Neural crest cell (in vitro differentiated cells): ENCODE results near the gene C1QTNF1. TPM values are rescaled to one million over a fixed set of nuclear protein-coding genes. Genes with fewer than 3 reads are reported as not detected.

Experiments
- DNase-seq: peaks from one replicate; pipeline ENCODE4 v3.0.0; 2021; ENCODE audit warnings: low read depth, mixed read lengths, low spot score
- H3K27ac Mint-ChIP-seq: one replicate; pipeline ENCODE4 v1.8.0; 2021; ENCODE audit warnings: mild to moderate bottlenecking, mixed read lengths; ENCODE audit not compliant: unreplicated experiment
- H3K27me3 Mint-ChIP-seq: 2 replicates; pipeline ENCODE4 v1.8.0; 2021; ENCODE audit warnings: low read depth, mild to moderate bottlenecking, mixed read lengths
- H3K36me3 Mint-ChIP-seq: 2 replicates; pipeline ENCODE4 v1.8.0; 2021; ENCODE audit warnings: low read depth, mild to moderate bottlenecking, mixed read lengths
- H3K4me1 Mint-ChIP-seq: 2 replicates; pipeline ENCODE4 v1.8.0; 2021; ENCODE audit warnings: mixed read lengths
- H3K4me3 Mint-ChIP-seq: one replicate; pipeline ENCODE4 v1.8.0; 2021; ENCODE audit warnings: mild to moderate bottlenecking, mixed read lengths
- H3K9me3 Mint-ChIP-seq: 2 replicates; pipeline ENCODE4 v1.8.0; 2021; ENCODE audit warnings: mixed read lengths
- total RNA-seq: library from RNA; stranded (reverse); gene quantifications from 2 replicates; pipeline ENCODE4 v1.2.1, GENCODE V29; 2021
- TF ChIP-seq, protein P1 (sequence below): fragments of 200-600 bp; sonication (generic); conservative IDR thresholded peaks from 2 replicates; pipeline ENCODE4 v1.5.0; 2021; ENCODE audit warnings: antibody characterized with exemption, mild to moderate bottlenecking

C1QTNF1 gene
- total RNA-seq, 1 donor from 2014 or later = 0.89 TPM

GRCh38 chr17:78977997-78978973, 45.7 kb upstream of the C1QTNF1 start:
- no peak overlapping the region for H3K4me3 Mint-ChIP-seq
- no peaks in the 10 kb centered on the region for H3K27me3 Mint-ChIP-seq
- no peaks in the 10 kb centered on the region for H3K36me3 Mint-ChIP-seq
- no peak overlapping the region for H3K27ac Mint-ChIP-seq
- DNase-seq = no peak
- no peaks in the 10 kb centered on the region for H3K9me3 Mint-ChIP-seq
- TF ChIP-seq, protein P1, sequence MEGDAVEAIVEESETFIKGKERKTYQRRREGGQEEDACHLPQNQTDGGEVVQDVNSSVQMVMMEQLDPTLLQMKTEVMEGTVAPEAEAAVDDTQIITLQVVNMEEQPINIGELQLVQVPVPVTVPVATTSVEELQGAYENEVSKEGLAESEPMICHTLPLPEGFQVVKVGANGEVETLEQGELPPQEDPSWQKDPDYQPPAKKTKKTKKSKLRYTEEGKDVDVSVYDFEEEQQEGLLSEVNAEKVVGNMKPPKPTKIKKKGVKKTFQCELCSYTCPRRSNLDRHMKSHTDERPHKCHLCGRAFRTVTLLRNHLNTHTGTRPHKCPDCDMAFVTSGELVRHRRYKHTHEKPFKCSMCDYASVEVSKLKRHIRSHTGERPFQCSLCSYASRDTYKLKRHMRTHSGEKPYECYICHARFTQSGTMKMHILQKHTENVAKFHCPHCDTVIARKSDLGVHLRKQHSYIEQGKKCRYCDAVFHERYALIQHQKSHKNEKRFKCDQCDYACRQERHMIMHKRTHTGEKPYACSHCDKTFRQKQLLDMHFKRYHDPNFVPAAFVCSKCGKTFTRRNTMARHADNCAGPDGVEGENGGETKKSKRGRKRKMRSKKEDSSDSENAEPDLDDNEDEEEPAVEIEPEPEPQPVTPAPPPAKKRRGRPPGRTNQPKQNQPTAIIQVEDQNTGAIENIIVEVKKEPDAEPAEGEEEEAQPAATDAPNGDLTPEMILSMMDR = no peak
- H3K4me1 Mint-ChIP-seq = peaks cover 8% of the 10 kb centered on the region

- peaks cover 3% of the 10 kb centered on the region for H3K4me1 Mint-ChIP-seq
- no peaks in the 10 kb centered on the region for H3K27me3 Mint-ChIP-seq
- H3K4me3 Mint-ChIP-seq = no peak within 1 kb of the TSS
- no peak for DNase-seq
- no peaks in the 10 kb centered on the region for H3K36me3 Mint-ChIP-seq
- no peaks in the 10 kb centered on the region for H3K9me3 Mint-ChIP-seq
- no peak within 1 kb of the TSS for H3K27ac Mint-ChIP-seq
- TF ChIP-seq, protein P1 = no peak
Measured at GRCh38 chr17:78979780-78980623, 44.0 kb upstream of the C1QTNF1 start, which contains the start of gene LGALS3BP. Gene LGALS3BP (minus strand): TSS chr17:78979923. CDS start chr17:78977191, 2,732 bp downstream.

DNA sequence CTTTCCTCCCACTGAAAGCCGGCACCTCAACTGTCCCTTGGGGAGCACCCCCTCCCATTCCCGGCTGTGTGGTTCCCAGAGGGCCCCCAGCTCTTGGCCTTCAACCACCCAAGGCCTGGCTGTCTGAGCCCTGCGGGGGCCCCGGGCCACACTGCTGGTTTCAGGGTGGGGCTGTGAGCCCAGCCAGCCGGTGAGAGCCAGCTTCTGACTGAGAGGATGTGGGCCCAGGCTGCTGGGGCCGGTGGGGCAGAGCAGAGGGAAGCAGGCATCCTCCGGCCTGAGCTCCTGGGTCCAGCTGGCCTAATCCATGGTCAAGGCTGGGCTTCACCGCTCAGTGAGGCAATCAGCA, 43.4 kb upstream of the C1QTNF1 start:
- Mint-ChIP-seq H3K27ac (no peak overlapping the region), H3K4me3 (no peak overlapping the region), H3K4me1 (no peaks in the 10 kb centered on the region), H3K36me3 (no peaks in the 10 kb centered on the region), H3K9me3 (no peaks in the 10 kb centered on the region), H3K27me3 (no peaks in the 10 kb centered on the region)
- TF ChIP-seq, protein P1 = no peak
- no peak for DNase-seq

- TF ChIP-seq, protein P1 = no peak
- Mint-ChIP-seq H3K9me3 (no peaks in the 10 kb centered on the region), H3K27me3 (peaks cover 2% of the 10 kb centered on the region), H3K27ac (no peak overlapping the region), H3K4me3 (no peak overlapping the region), H3K4me1 (peaks cover 6% of the 10 kb centered on the region), H3K36me3 (no peaks in the 10 kb centered on the region)
- DNase-seq = no peak
Measured at GRCh38 chr17:78981010-78981888, 42.7 kb upstream of the C1QTNF1 start.

DNA sequence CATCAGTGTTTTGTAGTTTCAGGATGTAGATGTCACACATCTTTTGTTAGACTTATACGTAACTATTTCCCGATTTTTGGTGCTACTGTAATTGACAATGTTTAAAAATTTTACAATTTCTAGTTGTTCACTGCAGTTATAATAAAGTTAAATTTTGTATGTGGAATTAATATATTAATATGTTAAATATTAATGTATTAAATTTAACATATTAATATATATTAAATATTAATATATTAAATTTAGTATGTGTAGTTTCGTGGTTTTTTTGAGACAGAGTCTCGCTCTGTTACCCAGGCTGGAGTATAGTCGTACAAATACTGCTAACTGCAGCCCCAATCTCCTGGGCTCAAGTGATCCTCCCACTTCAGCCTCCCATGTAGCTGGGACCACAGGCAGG, 38.6 kb upstream of the C1QTNF1 start:
- Mint-ChIP-seq H3K9me3 (no peaks in the 10 kb centered on the region), H3K36me3 (peaks cover under 1% of the 10 kb centered on the region), H3K27me3 (peaks cover 8% of the 10 kb centered on the region), H3K27ac (no peak overlapping the region), H3K4me1 (peaks cover 14% of the 10 kb centered on the region), H3K4me3 (no peak overlapping the region)
- no peak for DNase-seq
- TF ChIP-seq, protein P1 = no peak
